Right atrium auricular region (tissue), 2 donors: Measurements from ENCODE around the gene NPTX1. TPM values are rescaled to one million over a fixed set of nuclear protein-coding genes. Genes with fewer than 3 reads are reported as not detected.

ENCODE experiments used
- DNase-seq: peaks from one replicate; pipeline ENCODE4 v3.0.0-alpha.2; 2019; ENCODE audit warnings: low spot score
- H3K27ac ChIP-seq, 2 donors: fragments of 200-600 bp; sonication (generic); 1 replicate in 1 of 2; 2 replicates in 1 of 2; pipeline ENCODE4 v1.5.1; 2016 to 2019
- H3K27me3 ChIP-seq, 2 donors: fragments of 200-600 bp; sonication (generic); one replicate each; pipeline versions ENCODE4 v1.5.1 to v1.6.0; 2017 to 2019
- H3K36me3 ChIP-seq: fragments of 200-600 bp; sonication (generic); one replicate; pipeline ENCODE4 v1.5.1; 2016
- H3K4me1 ChIP-seq, 2 donors: fragments of 200-600 bp; sonication (generic); one replicate each; pipeline versions ENCODE4 v1.5.1 to v1.6.0; 2017 to 2019
- H3K4me3 ChIP-seq, 2 donors: fragments of 200-600 bp; sonication (generic); 1 replicate in 1 of 2; 2 replicates in 1 of 2; pipeline ENCODE4 v1.5.1; 2017 to 2019; ENCODE audit warnings: mild to moderate bottlenecking in 1 of 2, moderate library complexity in 1 of 2
- H3K9me3 ChIP-seq, 2 donors: fragments of 200-600 bp; sonication (generic); one replicate each; pipeline ENCODE4 v1.5.1; 2019
- CTCF ChIP-seq, 2 donors: fragments of 200-600 bp; sonication (generic); IDR thresholded peaks; one replicate each; pipeline ENCODE4 v1.5.1; 2019; ENCODE audit warnings: antibody characterized with exemption in 2 of 2
- total RNA-seq, 2 donors: library from RNA; depleted of rRNA; stranded (reverse); fragments of >200 nt; gene quantifications; one replicate each; pipeline ENCODE4 v1.1.0, GENCODE V29; 2016

NPTX1 gene
- total RNA-seq, 2 donors from 2014 or later: not detected

GRCh38 chr17:80474231-80474960 lies 2.0 kb downstream of the NPTX1 start:
- peaks cover 26 to 52% of the 10 kb centered on the region in 2 donors for H3K27me3 ChIP-seq
- TF ChIP-seq CTCF (IDR thresholded peaks at IDR 0.05): no peak
- no peak for DNase-seq
- H3K4me1 ChIP-seq: peaks cover 0 to 40% of the 10 kb centered on the region in 2 donors
- no peak overlapping the region for H3K27ac ChIP-seq
- H3K4me3 ChIP-seq: no peak overlapping the region
- H3K36me3 ChIP-seq: no peaks in the 10 kb centered on the region
- no peaks in the 10 kb centered on the region for H3K9me3 ChIP-seq

- peaks cover 25 to 45% of the 10 kb centered on the region in 2 donors for H3K27me3 ChIP-seq
- H3K4me1 ChIP-seq: peaks cover 0 to 39% of the 10 kb centered on the region in 2 donors
- TF ChIP-seq CTCF (IDR thresholded peaks at IDR 0.05): no peak
- H3K27ac ChIP-seq: no peak overlapping the region
- no peak for DNase-seq
- H3K36me3 ChIP-seq: no peaks in the 10 kb centered on the region
- H3K9me3 ChIP-seq: no peaks in the 10 kb centered on the region
- no peak overlapping the region for H3K4me3 ChIP-seq
These were observed 2.7 kb downstream of the NPTX1 start for GRCh38 chr17:80473701-80474100.

- H3K36me3 ChIP-seq: no peaks in the 10 kb centered on the region
- peaks cover 0 to 32% of the 10 kb centered on the region in 2 donors for H3K4me1 ChIP-seq
- no peak for DNase-seq
- H3K9me3 ChIP-seq: no peaks in the 10 kb centered on the region
- H3K4me3 ChIP-seq: no peak overlapping the region
- H3K27me3 ChIP-seq: peaks cover 18 to 38% of the 10 kb centered on the region in 2 donors
- TF ChIP-seq CTCF (IDR thresholded peaks at IDR 0.05): no peak
- no peak overlapping the region for H3K27ac ChIP-seq
These were observed 3.4 kb downstream of the NPTX1 start for GRCh38 chr17:80472996-80473395.

GRCh38 chr17:80471922-80472321 lies 4.5 kb downstream of the NPTX1 start:
- Histone ChIP-seq H3K36me3 (no peaks in the 10 kb centered on the region), H3K27ac (no peak overlapping the region), H3K4me3 (no peak overlapping the region), H3K4me1 (peaks cover 0 to 21% of the 10 kb centered on the region in 2 donors), H3K9me3 (no peaks in the 10 kb centered on the region), H3K27me3 (peaks cover 9 to 27% of the 10 kb centered on the region in 2 donors)
- DNase-seq: no peak
- TF ChIP-seq CTCF (IDR thresholded peaks at IDR 0.05): no peak

GRCh38 chr17:80470603-80471002 lies 5.8 kb downstream of the NPTX1 start:
- peaks cover 0 to 8% of the 10 kb centered on the region in 2 donors for H3K4me1 ChIP-seq
- TF ChIP-seq CTCF (IDR thresholded peaks at IDR 0.05): no peak
- H3K27ac ChIP-seq: no peak overlapping the region
- no peak for DNase-seq
- no peak overlapping the region for H3K4me3 ChIP-seq
- H3K36me3 ChIP-seq: no peaks in the 10 kb centered on the region
- H3K9me3 ChIP-seq: no peaks in the 10 kb centered on the region
- H3K27me3 ChIP-seq: peaks cover 6 to 16% of the 10 kb centered on the region in 2 donors

GRCh38 chr17:80469667-80470066 lies 6.7 kb downstream of the NPTX1 start:
- H3K9me3 ChIP-seq: no peaks in the 10 kb centered on the region
- no peak for TF ChIP-seq CTCF (IDR thresholded peaks at IDR 0.05)
- H3K4me1 ChIP-seq: no peaks in the 10 kb centered on the region
- no peak overlapping the region for H3K27ac ChIP-seq
- DNase-seq: no peak
- H3K36me3 ChIP-seq: no peaks in the 10 kb centered on the region
- peaks cover 5 to 9% of the 10 kb centered on the region in 2 donors for H3K27me3 ChIP-seq
- H3K4me3 ChIP-seq: no peak overlapping the region
